ENCODE results near the gene RTN4RL1.

- TF ChIP-seq CTCF (IDR thresholded peaks at IDR 0.05): no peak
- no peak for TF ChIP-seq TCF7L2 (IDR thresholded peaks at IDR 0.05; ENCODE audit: low read depth, low read length)
Measured at GRCh38 chr17:1985093-1985492, 40.0 kb downstream of the RTN4RL1 start.

Data from Panc1 (cell line).